Vagina (tissue), 2 donors: Measurements from ENCODE around the gene INSRR. TPM values are rescaled to one million over a fixed set of nuclear protein-coding genes. Genes with fewer than 3 reads are reported as not detected.
A peak's percentile ranks its signal among the peaks of the same experiment; 100 is the strongest.

ENCODE experiments used
- DNase-seq, 2 donors: peaks; one replicate each; pipeline ENCODE4 v3.0.0-alpha.2; 2017; ENCODE audit errors: extremely low spot score in 2 of 2
- H3K27ac ChIP-seq: fragments of 200-600 bp; sonication (generic); one replicate; pipeline ENCODE4 v1.5.1; 2019
- H3K27me3 ChIP-seq: fragments of 200-600 bp; sonication (generic); one replicate; pipeline ENCODE4 v1.5.1; 2019
- H3K36me3 ChIP-seq, 2 donors: fragments of 200-600 bp; sonication (generic); one replicate each; pipeline ENCODE4 v1.5.1; 2017 to 2019
- H3K4me1 ChIP-seq: fragments of 200-600 bp; sonication (generic); one replicate; pipeline ENCODE4 v1.5.1; 2019
- H3K4me3 ChIP-seq, 2 donors: fragments of 200-600 bp; sonication (generic); 1 replicate in 1 of 2; 2 replicates in 1 of 2; pipeline ENCODE4 v1.5.1; 2016 to 2019
- H3K9me3 ChIP-seq: fragments of 200-600 bp; sonication (generic); one replicate; pipeline ENCODE4 v1.5.1; 2019
- POLR2A ChIP-seq, 2 donors: fragments of 450-650 bp; IDR thresholded peaks; one replicate each; pipeline ENCODE4 v1.6.1; 2017; ENCODE audit warnings: antibody characterized with exemption in 2 of 2, mild to moderate bottlenecking in 2 of 2, moderate library complexity in 2 of 2
- POLR2AphosphoS5 ChIP-seq, 2 donors: sonication (generic); formaldehyde crosslinking; IDR thresholded peaks; one replicate each; pipeline ENCODE4 v1.9.0; 2017; ENCODE audit warnings: antibody characterized with exemption in 2 of 2, mild to moderate bottlenecking in 2 of 2, low read depth in 1 of 2; ENCODE audit not compliant: insufficient read depth in 1 of 2
- intact Hi-C: fragments of 100-400 bp; cut with DNase I; formaldehyde crosslinking; loops from one replicate; pipeline ENCODE4 v1.15.1; 2023
- total RNA-seq: library from RNA; depleted of rRNA; stranded (reverse); fragments of >200 nt; gene quantifications from one replicate; pipeline ENCODE4 v1.2.3, GENCODE V29; 2016
- TF ChIP-seq, protein P1 (sequence below), 3 experiments: fragments of 450-650 bp in 2 of 3; fragments of 200-600 bp in 1 of 3; sonication (generic) in 1 of 3; IDR thresholded peaks; one replicate each; pipeline ENCODE4 v1.5.1; 2017 to 2019; ENCODE audit warnings: antibody characterized with exemption in 3 of 3, mild to moderate bottlenecking in 2 of 3, moderate library complexity in 2 of 3

INSRR gene
- total RNA-seq, 1 donor from 2014 or later = not detected

DNA sequence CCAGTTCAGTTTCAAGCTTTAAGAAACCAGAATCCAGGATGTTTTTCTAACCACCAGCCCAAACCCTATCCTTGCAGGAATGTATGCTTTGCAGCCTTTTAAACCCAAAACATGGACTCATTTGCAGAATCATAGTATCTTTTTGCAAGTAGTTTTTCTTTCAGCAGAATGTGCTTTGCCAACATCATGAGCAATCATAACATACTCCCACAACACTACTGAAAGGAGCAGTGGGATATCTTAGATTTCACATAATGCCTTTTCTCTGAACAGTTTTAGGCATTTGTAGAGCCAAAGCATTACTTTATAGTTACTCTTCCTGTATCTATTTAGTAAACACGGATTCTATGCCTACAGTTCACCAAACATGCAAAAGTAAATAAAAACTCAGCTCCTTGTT is 32.3 kb downstream of the INSRR start:
- Histone ChIP-seq H3K36me3 (no peaks in the 10 kb centered on the region), H3K27me3 (no peaks in the 10 kb centered on the region), H3K27ac (no peak overlapping the region), H3K9me3 (no peaks in the 10 kb centered on the region), H3K4me1 (no peaks in the 10 kb centered on the region), H3K4me3 (no peak overlapping the region)
- TF ChIP-seq POLR2AphosphoS5 (IDR thresholded peaks at IDR 0.05; ENCODE audit: insufficient read depth in 1 of 2, low read depth in 1 of 2) (no peak), POLR2A (IDR thresholded peaks at IDR 0.05) (no peak)
- TF ChIP-seq, protein P1, sequence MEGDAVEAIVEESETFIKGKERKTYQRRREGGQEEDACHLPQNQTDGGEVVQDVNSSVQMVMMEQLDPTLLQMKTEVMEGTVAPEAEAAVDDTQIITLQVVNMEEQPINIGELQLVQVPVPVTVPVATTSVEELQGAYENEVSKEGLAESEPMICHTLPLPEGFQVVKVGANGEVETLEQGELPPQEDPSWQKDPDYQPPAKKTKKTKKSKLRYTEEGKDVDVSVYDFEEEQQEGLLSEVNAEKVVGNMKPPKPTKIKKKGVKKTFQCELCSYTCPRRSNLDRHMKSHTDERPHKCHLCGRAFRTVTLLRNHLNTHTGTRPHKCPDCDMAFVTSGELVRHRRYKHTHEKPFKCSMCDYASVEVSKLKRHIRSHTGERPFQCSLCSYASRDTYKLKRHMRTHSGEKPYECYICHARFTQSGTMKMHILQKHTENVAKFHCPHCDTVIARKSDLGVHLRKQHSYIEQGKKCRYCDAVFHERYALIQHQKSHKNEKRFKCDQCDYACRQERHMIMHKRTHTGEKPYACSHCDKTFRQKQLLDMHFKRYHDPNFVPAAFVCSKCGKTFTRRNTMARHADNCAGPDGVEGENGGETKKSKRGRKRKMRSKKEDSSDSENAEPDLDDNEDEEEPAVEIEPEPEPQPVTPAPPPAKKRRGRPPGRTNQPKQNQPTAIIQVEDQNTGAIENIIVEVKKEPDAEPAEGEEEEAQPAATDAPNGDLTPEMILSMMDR (IDR thresholded peaks at IDR 0.05) = no peak
- DNase-seq = no peak
- intact Hi-C loops = no loop called here

DNA sequence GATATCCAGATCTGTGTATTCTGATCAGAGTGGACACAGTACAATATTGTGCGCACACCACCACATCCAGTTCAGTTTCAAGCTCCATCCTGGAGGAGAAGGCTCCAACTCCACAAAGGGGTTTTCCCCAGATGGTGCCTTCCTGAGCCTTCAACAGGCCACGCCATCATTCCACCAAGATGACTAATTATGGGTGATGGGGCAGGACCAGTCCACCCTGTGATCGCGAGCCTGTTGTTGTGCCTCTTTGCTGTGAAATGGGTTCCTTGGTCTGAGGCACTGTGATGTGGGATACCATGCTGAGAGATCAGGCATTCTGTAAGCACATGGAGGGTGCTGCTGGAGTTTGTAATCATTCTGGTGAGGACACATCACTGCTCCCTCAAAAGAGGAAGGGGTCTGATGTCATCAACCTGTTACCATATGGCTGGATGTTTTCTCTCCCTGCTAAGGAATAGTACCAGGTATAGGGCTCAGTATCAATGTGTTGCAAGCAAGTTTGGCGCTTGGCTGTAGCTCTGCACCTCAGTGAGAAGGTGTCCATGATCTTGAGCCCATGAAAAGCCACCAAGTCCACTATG is 35.6 kb downstream of the INSRR start:
- H3K9me3 ChIP-seq = no peaks in the 10 kb centered on the region
- no peaks in the 10 kb centered on the region for H3K4me1 ChIP-seq
- no peak for DNase-seq
- H3K4me3 ChIP-seq = no peak overlapping the region
- H3K27me3 ChIP-seq = no peaks in the 10 kb centered on the region
- intact Hi-C loops = no loop called here
- no peaks in the 10 kb centered on the region for H3K36me3 ChIP-seq
- TF ChIP-seq POLR2A (IDR thresholded peaks at IDR 0.05) = no peak
- H3K27ac ChIP-seq = no peak overlapping the region

DNA sequence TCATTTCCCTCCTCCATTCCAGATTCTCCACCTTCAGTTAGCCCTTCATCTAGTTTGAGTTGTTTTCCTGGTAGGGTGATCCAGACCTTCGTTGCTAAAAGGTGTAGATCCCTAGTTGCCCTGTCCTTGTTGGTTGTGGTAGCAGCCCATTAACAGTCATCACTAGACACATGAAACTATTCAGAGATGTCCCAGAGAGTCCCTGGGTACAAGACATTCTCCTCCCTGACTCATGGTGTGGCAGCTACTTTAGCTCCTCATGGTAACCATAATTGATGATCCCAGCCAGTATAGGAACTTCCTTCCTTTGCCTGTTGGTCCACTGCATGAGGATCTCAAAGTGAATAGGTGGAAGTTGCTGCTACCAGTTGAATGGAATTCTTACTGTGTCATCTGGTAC is 36.2 kb downstream of the INSRR start:
- Histone ChIP-seq H3K36me3 (no peaks in the 10 kb centered on the region), H3K4me3 (no peak overlapping the region), H3K27me3 (no peaks in the 10 kb centered on the region), H3K27ac (no peak overlapping the region), H3K4me1 (no peaks in the 10 kb centered on the region), H3K9me3 (no peaks in the 10 kb centered on the region)
- intact Hi-C loops = no loop called here
- no peak for TF ChIP-seq POLR2A (IDR thresholded peaks at IDR 0.05)
- no peak for TF ChIP-seq POLR2AphosphoS5 (IDR thresholded peaks at IDR 0.05; ENCODE audit: insufficient read depth in 1 of 2, low read depth in 1 of 2)
- no peak for DNase-seq

DNA sequence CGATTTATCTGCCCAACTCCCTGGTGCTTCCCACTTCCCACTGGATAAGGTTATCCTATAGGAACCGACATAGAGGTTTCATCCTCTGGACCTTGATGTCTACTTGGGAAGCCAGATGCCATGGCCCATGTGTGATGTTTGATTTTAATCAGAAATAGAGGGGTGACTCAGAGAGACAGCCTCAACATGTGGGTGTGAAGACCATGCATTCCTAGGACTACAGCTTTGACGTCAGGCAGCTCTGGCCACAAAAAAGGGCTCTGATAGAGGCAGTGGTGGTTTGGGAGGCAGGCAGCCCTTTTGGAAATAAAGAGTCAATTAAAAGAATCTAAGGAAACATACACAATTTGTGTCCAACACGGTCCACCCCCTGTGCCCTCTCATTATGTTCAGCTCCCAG is 37.1 kb downstream of the INSRR start:
- Histone ChIP-seq H3K4me1 (peaks cover 2% of the 10 kb centered on the region), H3K27ac (no peak overlapping the region), H3K4me3 (no peak overlapping the region), H3K9me3 (no peaks in the 10 kb centered on the region), H3K27me3 (no peaks in the 10 kb centered on the region), H3K36me3 (no peaks in the 10 kb centered on the region)
- no peak for DNase-seq
- intact Hi-C loops = no loop called here
- TF ChIP-seq POLR2AphosphoS5 (IDR thresholded peaks at IDR 0.05; ENCODE audit: insufficient read depth in 1 of 2, low read depth in 1 of 2) = no peak

DNA sequence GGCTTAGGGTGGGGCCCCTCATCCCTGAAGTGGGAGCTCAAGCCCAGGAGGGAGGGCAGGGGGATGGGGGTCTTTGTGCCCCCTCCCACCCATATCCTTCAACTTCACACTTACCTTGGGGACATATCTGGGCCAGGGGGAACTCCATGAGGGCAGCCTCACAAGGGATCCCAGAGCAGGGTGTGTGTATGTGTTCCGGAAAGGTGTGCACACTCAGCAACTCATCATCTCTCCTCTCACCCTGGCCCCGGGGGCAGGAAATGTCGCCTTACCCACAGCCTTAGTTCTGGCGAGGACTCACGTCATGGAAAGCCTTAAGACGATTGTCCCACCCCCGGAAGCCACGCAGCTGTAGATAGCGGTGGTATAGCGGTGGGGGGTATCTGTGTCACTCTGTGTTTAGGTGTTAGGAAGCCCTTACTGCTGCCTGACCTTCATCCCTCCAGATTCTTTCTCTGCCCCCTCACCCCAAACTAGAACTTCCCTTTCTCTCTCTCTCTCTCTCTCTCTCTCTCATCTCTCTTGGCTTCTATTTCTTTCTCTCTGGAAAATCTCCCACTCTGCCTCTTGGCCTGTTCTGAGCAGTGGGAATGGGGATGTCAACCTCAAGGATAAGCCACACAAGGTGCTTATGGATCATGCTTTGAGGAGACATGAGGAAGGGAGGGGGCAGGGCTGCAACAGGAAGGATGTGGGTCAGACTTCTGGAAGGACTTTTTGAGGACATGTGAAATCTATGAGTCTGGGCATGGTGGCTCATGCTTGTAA is 42.2 kb downstream of the INSRR start, which contains the start of gene SH2D2A:
Gene SH2D2A (minus strand): TSS at position 288 of the 768 bp plus-strand sequence. CDS start 140 bp downstream, at position 148.
- intact Hi-C loops = no loop called here
- peaks cover 39% of the 10 kb centered on the region for H3K4me1 ChIP-seq
- DNase-seq = no peak

DNA sequence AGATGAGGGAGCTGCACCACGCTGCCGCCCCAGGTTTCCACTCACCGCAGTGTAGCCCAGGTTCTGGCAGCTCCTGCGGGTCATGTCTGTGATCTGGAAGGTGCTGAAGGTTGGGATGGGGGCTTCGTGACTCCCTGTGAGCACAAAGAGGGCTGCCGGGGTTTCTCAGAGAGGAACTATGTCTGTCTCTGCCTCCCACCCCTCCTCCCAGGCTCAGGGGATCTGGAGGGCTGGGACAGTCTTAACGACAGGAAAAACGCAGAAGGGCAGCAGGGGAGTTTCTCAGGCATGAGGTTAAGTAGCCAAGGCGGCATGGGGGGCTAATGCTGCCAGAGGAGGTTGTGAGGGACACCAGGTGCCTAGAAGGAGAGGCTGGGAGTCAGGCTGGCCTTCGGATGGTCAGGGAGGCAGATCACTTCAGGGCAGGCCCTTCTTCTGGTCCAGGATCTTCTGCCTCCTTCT is 42.9 kb downstream of the INSRR start:
- Histone ChIP-seq H3K9me3 (no peaks in the 10 kb centered on the region), H3K27me3 (no peaks in the 10 kb centered on the region), H3K4me1 (peaks cover 39% of the 10 kb centered on the region), H3K4me3 (peak overlapping the region; percentile 29 to 32), H3K36me3 (no peaks in the 10 kb centered on the region), H3K27ac (peak overlapping the region; percentile 80)
- intact Hi-C loops = no loop called here
- TF ChIP-seq POLR2A (IDR thresholded peaks at IDR 0.05) (no peak), POLR2AphosphoS5 (IDR thresholded peaks at IDR 0.05; ENCODE audit: insufficient read depth in 1 of 2, low read depth in 1 of 2) (no peak)
- TF ChIP-seq, protein P1 (IDR thresholded peaks at IDR 0.05) = no peak
- no peak for DNase-seq

More for the DNA sequence above, 42.2 kb downstream of the INSRR start, which contains the start of gene SH2D2A:
- Histone ChIP-seq H3K27me3 (no peaks in the 10 kb centered on the region), H3K9me3 (no peaks in the 10 kb centered on the region), H3K36me3 (no peaks in the 10 kb centered on the region), H3K4me3 (peak within 1 kb of the TSS; percentile 29 to 32), H3K27ac (peak within 1 kb of the TSS; percentile 80)
- TF ChIP-seq POLR2AphosphoS5 (IDR thresholded peaks at IDR 0.05; ENCODE audit: insufficient read depth in 1 of 2, low read depth in 1 of 2) (peak in 1 of 2 donors; percentile 73), POLR2A (IDR thresholded peaks at IDR 0.05) (peak in 1 of 2 donors; percentile 43)
- TF ChIP-seq, protein P1 (IDR thresholded peaks at IDR 0.05) = no peak
